GM19395 (cell line): Measurements from ENCODE around the gene LAMP2.
"Not testable (repeated sequence)": the region's sequence is repeated elsewhere in the genome, so short reads cannot be mapped to it uniquely, and the experiment has no call there.

Source experiments
- ATAC-seq: cut with Tn5 transposase; IDR thresholded peaks from one replicate; pipeline ENCODE4 v1.9.1; 2021; ENCODE audit warnings: mild to moderate bottlenecking, moderate library complexity; ENCODE audit not compliant: unreplicated experiment

Gene LAMP2

GRCh38 chrX:120468825-120469525, at the start of gene LAMP2:
TSS of gene LAMP2 (minus strand) at chrX:120469296. CDS start at chrX:120469169, 127 bp downstream.
- ATAC-seq, result peak; percentile 97

DNA sequence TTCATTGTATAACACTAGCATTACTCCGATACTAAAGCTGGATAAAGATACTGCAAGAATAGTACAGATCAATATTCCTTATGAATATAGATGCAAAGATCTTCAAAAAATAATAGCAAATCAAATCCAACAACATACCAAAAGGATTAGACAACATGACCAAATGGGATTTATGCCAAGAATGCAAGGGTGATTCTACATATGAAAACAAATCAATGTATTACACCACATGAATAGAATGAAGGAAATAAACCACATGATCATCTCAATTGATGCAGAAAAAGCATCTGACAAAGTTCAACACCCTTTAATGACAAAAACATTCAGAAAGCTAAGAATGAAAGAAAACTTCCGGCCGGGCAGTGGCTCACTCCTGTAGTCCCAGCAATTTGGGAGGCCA, 48.8 kb upstream of the LAMP2 start:
- ATAC-seq, result no peak

GRCh38 chrX:120514236-120514635, 45.1 kb upstream of the LAMP2 start:
- ATAC-seq, result no peak

- ATAC-seq, result no peak
Observed at GRCh38 chrX:120512627-120513026, 43.5 kb upstream of the LAMP2 start.

GRCh38 chrX:120512222-120512621, 43.1 kb upstream of the LAMP2 start:
- ATAC-seq, result no peak

DNA sequence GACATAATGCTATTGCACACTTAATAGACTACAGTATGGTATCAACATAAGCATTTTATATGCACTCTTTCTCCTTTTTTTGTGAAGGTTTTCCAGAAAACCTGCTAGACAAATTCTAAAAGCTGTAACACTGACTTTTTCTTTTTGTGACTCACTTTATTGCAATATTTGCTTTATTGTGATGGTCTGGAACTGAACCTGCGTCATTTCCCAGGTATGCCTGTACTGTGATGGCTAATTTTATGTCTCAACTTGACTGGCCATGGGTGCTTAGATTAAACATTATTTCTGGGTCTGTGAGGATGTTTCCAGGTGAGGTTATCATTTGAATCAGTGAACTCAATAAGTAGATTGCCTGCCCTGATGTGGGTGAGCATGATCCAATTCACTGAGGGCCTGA, 35.5 kb upstream of the LAMP2 start:
- ATAC-seq, result no peak

DNA sequence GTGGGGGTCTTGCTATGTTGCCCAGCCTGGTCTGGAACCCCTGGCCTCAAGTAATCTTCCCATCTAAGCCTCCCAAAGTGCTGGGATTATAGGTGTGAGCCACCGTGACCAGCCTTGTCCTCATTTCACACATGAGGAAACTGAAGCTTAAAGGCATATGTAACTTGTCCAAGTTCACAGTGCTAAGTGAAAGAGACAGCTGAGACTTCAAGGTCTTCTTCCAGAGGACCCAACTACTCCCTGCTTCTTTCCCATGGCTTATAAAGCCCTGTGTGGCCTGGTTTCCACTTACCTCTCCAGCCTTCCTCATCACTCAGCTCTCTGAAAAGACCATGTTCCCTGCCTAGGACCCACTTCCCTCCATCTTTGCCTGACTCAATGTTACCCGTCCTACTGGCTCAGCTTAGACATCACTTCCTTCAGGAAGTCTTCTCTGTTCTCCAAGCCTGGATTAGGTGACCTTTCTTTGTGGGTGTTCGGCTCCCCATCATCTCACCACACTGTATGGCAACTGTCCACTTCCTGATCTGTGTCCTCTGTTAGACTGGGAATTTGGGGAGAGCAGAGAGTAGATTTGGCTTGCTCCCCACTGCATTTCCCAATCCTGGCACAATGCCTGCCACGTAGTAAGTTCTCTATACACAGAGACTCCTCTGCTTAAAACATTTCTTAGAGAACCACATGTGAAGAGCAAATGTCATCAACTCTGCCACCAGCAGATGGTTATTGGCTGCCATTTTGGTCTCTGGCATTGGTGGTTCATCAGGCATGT, 30.4 kb upstream of the LAMP2 start:
- no peak for ATAC-seq

DNA sequence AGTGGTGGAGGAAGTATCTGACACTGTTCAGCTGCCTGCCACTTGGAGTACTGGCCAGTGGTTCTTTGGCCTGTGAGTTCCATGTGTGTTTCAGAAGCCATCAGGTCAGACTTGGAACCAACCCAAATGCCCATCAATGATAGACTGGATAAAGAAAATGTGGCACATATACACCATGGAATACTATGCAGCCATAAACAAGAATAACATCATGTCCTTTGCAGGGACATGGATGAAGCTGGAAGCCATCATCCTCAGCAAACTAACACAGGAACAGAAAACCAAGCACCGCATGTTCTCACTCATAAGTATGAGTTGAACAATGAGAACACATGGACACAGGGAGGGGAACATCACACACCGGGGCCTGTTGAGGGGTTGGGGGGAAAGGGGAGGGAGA, 21.0 kb upstream of the LAMP2 start:
- ATAC-seq, result not testable (repeated sequence)

- ATAC-seq, result no peak
Observed at GRCh38 chrX:120486786-120487185, 17.7 kb upstream of the LAMP2 start.

- peak; percentile 81 for ATAC-seq
Observed at GRCh38 chrX:120485638-120486520, 16.8 kb upstream of the LAMP2 start.

GRCh38 chrX:120485315-120485637, 16.2 kb upstream of the LAMP2 start:
- no peak for ATAC-seq

DNA sequence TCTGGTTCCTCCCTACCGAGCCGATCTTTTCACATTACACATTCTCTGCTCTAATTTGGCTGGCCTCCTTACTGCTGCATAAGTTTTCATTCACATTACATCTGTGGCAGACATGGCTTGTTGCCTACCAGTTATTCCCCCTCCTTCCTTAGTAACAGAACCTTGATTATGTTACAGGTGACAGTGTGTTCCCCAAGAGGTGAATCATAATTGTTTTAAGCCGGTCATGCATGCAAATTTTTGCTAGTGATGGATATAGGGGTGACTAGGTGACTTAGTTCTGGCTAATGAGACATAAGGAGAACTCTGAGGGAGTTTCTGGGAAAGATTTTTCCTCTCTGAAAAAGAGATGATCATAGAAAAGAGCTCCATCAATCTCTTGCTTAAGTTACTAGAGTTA, 8.4 kb upstream of the LAMP2 start:
- no peak for ATAC-seq

DNA sequence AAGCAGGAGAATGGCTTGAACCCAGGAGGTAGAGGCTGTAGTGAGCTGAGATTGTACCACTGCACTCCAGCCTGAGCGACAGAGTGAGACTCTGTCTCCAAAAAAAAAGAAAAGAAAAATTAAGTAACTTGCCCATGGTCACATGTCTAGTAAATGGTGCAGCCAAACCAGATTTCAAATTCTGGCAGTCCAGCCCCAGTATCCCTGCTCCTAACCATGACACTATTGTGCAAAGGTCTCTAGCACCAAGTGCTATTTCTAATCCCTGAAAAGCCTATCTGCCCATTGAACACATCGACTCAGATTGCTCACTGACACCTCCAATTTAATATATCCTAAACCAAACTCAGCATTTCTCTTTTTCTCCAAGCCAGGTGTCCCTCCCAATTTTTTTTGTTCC, 7.6 kb upstream of the LAMP2 start:
- no peak for ATAC-seq

- not testable (repeated sequence) for ATAC-seq
Observed at GRCh38 chrX:120475447-120475846, 6.4 kb upstream of the LAMP2 start.

- no peak for ATAC-seq
Observed at GRCh38 chrX:120474085-120474484, 5.0 kb upstream of the LAMP2 start.

GRCh38 chrX:120469657-120470056, 561 bp upstream of the LAMP2 start:
- not testable (repeated sequence) for ATAC-seq

DNA sequence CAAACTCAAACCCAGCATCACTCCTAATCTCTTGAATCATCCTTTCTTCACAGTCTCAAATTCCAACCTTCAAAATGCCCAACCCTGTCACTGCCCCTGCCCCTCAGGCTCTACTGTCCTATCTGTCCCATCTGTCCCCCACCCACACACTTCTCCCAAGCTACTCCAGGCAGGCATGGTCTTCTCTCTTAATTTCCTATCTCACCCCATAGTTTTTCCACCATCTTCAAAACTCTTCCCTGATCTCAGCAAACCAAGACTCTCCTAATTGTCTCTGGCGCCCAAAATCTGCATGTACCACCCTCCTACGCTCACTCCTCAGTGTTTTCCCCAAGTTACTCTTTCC, 644 bp downstream of the LAMP2 start:
- ATAC-seq, result no peak

- no peak for ATAC-seq
Observed at GRCh38 chrX:120468071-120468470, 1.0 kb downstream of the LAMP2 start.

GRCh38 chrX:120464411-120464810, 4.7 kb downstream of the LAMP2 start:
- no peak for ATAC-seq

DNA sequence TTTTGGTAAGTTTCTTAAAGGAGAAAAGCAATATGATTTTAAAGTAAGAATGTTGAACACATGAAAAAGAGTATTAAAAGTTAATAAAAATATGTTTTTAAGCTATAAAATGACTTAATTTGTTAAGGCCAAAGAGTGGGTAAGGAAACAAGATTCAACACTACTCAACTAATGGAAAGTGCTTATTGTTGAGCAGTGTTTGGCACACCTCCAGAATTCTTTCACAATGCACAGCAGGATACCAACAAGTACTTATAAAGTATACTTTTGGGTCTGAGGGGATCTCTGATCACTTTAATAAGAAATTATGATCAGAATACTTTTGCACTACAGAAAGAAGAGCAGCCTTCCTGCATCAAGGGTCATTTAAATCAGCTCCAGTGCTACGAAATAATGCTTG, 5.9 kb downstream of the LAMP2 start:
- ATAC-seq, result no peak

- no peak for ATAC-seq
Observed at GRCh38 chrX:120462370-120462769, 6.7 kb downstream of the LAMP2 start.

DNA sequence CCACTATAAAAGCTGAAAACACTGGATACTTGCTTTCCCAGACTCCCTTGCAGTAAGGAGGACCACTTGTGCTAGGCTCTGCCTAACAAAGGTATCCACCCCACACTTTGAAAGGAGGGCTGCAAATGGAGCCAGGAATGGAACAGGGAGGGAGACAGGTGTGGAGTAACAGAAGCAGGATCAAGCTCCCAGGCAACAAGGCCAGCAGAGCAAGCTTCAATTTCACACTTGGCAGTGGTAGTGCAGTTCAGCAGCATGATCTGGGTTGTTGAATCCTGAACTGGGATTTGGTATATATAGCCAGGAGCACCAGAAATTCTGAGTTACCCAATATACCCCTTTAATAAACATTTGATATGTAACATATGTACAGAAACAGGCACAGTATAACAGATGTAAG, 9.8 kb downstream of the LAMP2 start:
- no peak for ATAC-seq
